A549 treated with RU486 at 1 μM for 4 hours (cell line): ENCODE measurements around the gene NOB1. TPM values are rescaled to one million over a fixed set of nuclear protein-coding genes. Genes with fewer than 3 reads are reported as not detected.

Source experiments
- total RNA-seq: library from RNA; stranded (reverse); fragments of 200-300 nt; extraction: Qiagen RNA extraction; gene quantifications from 5 replicates; pipeline ENCODE4 v1.2.3, GENCODE V29; 2022; ENCODE audit warnings: low read depth

The NOB1 gene
- total RNA-seq, result 120 to 126 TPM (median 123 TPM) in 5 replicates

DNA sequence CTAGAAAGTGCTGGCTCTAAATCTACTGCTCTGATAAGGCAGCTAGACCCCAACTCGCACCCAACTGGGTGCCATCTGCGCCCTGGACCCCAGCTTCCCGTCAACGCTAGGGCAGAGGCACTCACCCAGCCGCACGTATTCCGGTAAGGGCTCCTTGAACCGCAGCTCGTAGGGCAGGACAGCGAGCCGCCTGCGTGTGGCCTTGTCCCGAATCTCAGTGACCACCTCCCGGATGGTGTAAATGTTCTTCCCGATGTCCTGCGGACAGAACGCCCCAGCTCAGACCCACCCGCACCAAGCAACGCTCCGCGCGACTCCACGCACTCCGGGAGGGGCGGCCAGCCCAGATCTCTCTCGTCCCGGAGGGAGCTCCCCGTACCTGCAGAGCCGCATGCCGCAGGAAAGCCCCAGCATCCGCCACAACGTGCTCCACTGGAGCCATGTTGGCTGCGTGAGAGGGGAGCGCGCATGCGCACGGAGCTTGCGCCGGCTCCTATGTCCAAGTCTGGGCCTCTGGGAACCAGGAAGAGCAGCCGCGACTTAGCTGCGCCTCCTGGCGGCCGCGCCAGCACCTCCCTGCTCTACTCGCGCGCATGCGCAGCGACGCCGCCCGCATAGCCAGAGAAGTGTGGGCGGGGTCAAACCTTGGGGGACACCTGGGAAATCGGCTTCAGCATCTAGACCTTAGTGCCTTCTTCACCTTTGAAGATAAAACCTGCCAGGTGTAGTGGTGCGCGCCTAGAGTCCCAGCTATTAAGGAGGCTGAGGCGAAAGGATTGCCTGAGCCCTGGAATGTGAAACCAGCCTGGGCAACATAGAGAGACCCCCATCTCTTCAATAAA, at the start of gene NOB1:
Gene NOB1, minus strand, starts transcription at position 458 of the 842 bp plus-strand sequence. Its CDS starts 16 bp downstream, at position 442.

DNA sequence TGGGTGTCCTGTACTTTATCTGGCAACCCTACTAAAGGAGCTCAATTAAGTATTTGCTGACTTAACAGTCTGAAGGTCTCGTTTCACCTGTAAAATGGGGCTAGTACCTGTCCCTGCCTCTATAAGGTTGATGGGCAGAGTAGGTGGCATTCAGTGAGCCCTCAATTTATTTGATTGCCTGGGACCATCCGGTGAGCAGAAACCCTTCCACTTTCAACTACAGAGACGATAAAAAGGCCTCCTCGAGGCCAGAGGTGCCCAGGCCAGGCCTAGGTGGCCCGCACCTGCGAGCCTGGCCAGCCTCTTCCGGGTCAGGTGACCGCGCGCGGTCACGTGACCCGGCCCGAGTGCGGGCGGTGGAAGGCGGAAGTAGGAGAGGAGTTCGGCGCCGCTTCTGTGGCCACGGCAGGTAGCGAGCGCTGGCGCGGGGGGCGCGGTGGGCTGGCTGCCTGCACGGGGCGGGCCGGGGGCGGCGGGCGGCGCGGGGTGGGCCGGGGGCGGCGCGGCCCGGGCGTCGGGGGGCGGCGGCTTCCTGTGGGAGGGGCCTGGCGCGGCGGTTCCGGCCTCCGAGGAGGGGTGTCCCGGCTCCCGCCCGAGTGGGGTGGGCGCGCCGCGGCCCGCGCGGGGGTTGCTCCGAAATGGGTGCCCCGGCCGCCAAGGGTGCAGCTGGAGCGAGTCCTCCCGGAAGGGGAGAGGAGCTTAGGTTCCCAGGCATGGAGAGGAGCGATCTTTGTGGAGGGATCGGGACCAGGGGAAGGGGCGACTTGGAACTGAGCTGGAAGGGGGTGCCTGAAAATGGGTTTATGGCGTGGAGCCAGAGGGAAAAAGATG, 7.5 kb upstream of the NOB1 start, which contains the start of gene WWP2:
Gene WWP2, plus strand, starts transcription at position 350 of the 831 bp plus-strand sequence. CDS start 24,679 bp downstream, outside the sequence.

DNA sequence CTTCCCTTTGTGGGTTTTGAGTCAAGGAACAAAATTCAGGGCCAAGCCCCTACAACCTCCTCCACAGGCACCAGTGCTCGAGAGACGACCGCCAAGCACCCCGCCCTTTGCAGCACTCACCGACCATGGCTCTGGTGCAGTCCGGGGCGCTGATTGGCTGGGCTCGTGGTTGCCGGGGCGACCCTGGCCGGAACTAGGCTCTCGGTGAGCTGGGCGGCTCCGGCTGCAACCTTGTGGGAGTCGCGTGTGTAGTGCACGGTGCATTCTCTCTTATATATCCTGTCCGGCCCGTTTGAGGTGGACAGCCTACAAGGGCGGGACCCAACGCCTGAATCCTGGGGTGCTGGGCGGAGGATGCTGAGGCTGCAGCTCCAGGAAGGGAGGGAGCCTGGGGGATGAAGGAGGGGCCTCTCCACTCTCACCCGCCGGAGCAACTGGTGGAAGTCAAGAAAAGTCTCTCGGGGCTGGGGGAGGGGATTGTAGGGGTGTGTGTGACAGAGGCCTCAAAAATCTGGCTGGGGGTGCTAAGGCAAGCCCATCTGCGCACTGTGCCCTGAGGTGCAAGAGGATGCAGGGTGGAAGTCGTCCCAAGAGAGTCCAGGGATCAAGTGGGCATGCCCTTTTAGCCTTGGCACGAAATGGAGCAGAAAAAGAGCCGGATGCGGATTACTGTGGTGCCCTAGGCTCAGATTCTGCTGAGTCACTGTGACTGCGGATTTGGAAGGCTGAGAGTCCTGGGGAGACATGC, 28.2 kb downstream of the NOB1 start, which contains the start of gene NQO1:
Gene NQO1, minus strand, starts transcription at position 248 of the 748 bp plus-strand sequence. Its CDS starts 121 bp downstream, at position 127.

Other genes with a start within 250 kb of the NOB1 start
- gene NFAT5, start 189.0 kb downstream of the NOB1 start, total RNA-seq, result 2.4 to 7.7 TPM (median 7.5 TPM) in 5 replicates
- 2,507 to 2,782 TPM (median 2,607 TPM) in 5 replicates for gene NQO1, start 28.4 kb downstream of the NOB1 start, total RNA-seq
- gene WWP2, start 7.4 kb upstream of the NOB1 start, total RNA-seq, result 20.5 to 24.4 TPM (median 21.9 TPM) in 5 replicates
- gene CLEC18A, start 196.4 kb upstream of the NOB1 start, total RNA-seq, result 0.07 to 0.13 TPM (median 0.08 TPM) in 3 of 5 replicates, not detected in the others